Measurements from ENCODE around the gene HIVEP3.

The HIVEP3 gene

GRCh38 chr1:41495210-41495948, 423.3 kb downstream of the HIVEP3 start:
- DNase-seq (ENCODE audit: low spot score): peak; percentile 22

- DNase-seq (ENCODE audit: low spot score): no peak
Measured at GRCh38 chr1:41494351-41495209, 424.1 kb downstream of the HIVEP3 start.

DNA sequence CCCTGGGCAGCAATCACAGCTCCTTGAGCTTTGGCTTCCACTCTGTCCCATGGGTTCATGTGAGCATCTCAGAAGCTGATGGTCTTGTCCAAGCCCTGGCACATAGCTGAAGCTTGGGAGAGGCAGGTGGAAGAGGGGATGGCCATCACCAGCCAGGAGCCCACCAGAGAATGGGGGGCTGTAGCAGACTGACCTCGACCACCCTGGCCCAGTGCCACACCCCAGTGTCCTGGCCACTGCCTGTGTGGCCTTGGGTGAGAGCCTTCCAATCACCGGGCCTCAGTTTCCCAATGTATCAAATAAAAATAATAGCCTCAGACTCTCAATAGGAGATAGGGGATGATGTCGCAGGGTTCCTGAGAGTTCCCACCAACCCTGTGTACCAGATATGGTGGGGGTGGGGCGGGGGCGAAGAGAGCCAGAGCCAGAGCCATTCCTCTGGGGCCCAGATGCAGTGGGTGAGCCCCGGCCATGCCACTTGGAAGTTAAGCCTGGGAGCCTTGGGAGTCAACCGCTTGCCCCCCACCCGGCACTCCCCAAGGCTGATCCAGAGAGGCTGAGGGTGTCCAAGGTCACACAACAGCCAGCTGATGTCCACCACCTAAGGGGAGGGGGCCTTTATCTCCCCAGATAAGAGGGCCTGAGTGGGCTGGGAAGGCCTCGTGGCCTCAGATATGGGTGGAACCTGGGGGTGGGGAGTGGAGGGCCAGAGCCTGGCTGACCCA, 424.9 kb downstream of the HIVEP3 start:
- DNase-seq (ENCODE audit: low spot score): no peak

GRCh38 chr1:41493117-41493536, 425.6 kb downstream of the HIVEP3 start:
- no peak for DNase-seq (ENCODE audit: low spot score)

DNA sequence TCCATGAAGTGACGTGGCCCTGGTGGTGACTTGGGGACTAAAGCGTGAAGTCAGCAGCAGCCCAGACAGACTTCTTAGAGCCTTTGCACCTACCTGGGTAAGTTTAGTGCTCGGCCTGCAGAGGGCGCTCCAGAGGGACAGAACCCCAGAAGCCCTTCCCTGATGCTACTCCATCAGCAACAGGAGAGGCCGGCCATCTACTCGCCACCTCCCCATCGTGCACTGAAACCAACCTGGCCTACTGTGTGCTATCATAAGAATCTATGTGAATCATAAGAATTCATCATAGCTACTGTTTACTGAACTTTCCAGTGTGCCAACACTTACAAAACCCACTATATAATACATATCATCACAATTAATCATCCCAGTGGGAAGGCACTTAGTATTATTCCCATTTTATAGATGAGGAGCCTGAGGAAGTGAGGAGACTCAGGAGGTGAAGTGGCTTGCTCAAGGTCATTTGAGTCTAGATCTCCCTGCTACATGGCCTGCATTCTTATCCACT, 426.3 kb downstream of the HIVEP3 start:
- DNase-seq (ENCODE audit: low spot score): peak; percentile 64

- DNase-seq (ENCODE audit: low spot score): no peak
Measured at GRCh38 chr1:41490911-41491310, 427.8 kb downstream of the HIVEP3 start.

GRCh38 chr1:41489561-41489960, 429.2 kb downstream of the HIVEP3 start:
- DNase-seq (ENCODE audit: low spot score): no peak

GRCh38 chr1:41488040-41488951, 430.4 kb downstream of the HIVEP3 start:
- no peak for DNase-seq (ENCODE audit: low spot score)

GRCh38 chr1:41487126-41488039, 431.3 kb downstream of the HIVEP3 start:
- peak; percentile 49 for DNase-seq (ENCODE audit: low spot score)

DNA sequence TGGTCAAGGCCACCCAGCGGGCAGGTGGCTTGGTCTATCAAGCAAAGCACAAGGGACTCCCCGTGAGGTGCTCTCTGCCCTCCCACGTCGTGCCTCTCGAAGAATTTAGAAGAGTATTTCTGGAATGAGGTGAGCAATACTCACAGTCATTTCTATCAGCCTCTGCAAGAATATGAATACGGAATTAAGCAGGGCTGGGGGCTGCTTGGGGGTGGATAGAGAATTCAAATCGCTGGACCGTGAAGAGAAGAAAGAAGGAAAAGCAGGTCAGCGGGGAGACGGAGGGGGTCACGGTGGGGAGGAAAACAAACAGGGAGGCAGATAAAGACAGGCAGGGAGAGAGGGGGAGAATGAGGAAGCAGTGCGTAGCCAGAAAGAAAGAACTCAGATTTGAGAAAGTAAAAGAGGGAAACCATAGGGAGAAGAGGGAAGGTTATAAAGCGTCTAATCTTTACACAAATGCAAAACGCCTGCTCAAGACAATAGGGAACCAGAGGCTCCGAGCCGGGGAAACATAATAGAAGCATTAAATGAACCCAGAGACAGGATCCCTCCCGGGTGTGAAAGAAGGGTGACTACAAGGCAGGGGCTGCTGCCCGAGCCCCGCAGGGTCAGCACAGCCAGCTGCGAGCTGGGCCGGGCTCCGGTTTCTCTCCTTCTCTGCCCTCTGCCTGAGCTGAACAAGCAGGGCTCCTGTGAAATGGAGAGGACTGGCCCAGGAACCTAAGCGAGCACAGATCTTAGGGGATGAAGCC, 432.2 kb downstream of the HIVEP3 start:
- DNase-seq (ENCODE audit: low spot score): no peak

- DNase-seq (ENCODE audit: low spot score): no peak
Measured at GRCh38 chr1:41486053-41486370, 432.7 kb downstream of the HIVEP3 start.

- DNase-seq (ENCODE audit: low spot score): no peak
Measured at GRCh38 chr1:41485605-41486004, 433.1 kb downstream of the HIVEP3 start.

DNA sequence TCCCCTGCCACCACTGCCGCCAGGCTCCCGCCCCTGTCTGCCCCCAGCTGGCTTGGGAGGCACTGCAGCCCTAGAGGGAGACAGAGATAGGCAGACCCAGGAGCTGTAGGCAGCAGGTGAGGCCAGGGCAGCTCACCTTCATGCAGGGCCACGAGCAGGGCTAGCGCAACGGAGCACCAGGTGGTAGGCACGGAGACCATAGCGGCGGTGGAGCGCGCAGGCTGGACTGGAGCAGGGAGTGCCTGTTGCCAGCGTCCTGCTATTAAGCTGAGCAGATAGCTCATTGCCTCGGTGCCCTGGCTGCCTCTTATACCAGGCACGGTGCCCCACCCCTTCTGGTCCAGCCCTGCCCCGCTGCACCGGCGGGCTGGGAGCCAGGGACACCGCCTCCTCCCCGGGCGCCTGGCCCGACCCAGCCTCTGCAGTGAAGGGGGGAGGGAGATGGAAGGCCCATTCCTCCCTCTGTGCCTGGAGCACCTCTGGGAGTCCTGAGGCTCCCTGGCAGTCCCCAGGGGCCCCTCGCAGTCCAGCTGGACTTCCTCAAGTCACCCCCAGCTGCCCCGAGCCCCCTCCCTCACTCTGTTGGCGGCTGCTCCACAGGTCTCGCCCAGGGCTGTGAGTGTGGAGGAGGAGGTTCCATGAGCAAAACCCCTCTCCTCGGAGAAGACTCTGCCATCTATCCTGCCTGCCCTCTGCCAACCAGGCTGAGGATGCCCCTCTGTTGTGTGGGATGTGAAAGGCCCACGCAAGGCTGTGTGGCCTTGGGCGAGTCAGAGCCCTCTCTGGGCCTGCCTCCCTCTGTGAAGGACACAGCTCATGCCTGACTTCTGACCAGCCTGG, 434.1 kb downstream of the HIVEP3 start, which contains the start of gene EDN2:
EDN2 (minus strand) TSS at position 282 of the 840 bp plus-strand sequence; CDS start at position 200, 82 bp downstream.
- no peak for DNase-seq (ENCODE audit: low spot score)

DNA sequence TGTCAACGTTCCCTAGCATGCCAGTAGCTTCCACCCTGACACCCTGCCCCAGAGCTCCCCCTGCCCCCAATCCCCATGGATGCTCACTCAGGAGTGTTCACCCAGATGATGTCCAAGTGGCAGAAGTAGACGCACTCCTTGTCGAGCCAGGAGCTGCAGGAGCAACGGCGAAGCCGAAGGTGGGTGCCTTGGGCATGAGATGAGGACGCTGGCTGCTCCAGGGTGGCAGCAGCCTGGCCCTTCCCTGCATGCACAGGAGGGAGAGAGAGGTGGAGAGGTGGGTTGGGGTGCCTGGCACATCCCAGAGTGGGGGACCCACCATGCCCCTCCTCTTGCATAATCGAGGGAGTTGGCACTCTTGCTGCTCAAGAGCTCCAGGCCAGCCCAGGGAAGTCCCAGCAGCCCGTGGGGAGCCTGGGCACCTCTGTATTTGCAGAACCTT, 434.7 kb downstream of the HIVEP3 start:
- no peak for DNase-seq (ENCODE audit: low spot score)

GRCh38 chr1:41483001-41483850, 435.5 kb downstream of the HIVEP3 start:
- no peak for DNase-seq (ENCODE audit: low spot score)

DNA sequence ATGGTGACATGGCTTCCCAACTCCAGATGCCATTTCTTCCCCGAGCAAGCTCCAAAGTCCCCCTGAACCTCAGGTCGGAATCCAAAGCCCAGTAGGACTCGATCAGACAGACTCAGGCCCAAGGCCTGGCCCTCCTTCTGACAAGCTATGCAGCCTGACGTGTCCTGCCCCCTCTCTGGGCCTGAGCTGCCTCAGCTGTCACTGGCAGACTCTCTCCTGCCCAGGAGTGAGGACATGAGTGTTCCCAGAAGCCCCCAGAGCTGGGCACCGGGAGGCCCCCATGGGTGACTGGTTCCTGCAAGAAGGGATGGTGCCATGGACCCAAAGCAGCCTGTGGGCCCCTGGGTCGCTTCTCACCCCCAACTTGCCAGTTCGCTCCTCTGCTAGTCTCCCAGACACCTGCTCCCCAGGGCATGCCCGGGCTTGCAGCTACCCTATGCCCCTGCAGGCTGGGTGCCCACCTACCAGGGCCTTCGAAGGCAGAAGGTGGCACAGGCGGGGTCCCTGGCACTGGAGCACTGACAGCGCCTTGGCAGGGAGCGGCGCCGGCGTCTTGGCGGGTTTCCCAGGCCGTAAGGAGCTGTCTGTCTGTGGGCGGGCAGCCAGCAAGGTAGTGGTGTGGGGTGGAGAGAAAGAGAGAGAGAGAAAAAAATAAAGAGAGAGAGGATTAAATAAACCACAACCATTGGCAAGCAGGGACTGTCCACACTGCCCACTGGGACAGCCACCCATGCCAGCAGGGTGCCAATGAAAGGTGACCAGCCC, 436.5 kb downstream of the HIVEP3 start:
- DNase-seq (ENCODE audit: low spot score): no peak

All from activated CD4-positive, alpha-beta T cell treated with anti-CD3 and anti-CD28 coated beads, Interleukin-2, Interleukin-4, amounts not matched to agents 100 ng/mL and 50 ng/mL, durations not matched to agents 16 hours and 8 hours (primary cell).